Ovary (tissue), 9 donors: ENCODE measurements around the gene ARHGEF10L. TPM values are rescaled to one million over a fixed set of nuclear protein-coding genes. Genes with fewer than 3 reads are reported as not detected.

Experiments used
- DNase-seq, 5 donors: peaks; one replicate each; pipeline ENCODE4 v3.0.0-alpha.2; 2019 to 2020
- H3K27ac ChIP-seq, 2 donors: fragments of 200-600 bp; one replicate each; pipeline versions ENCODE4 v1.5.1 to v1.8.0; 2019 to 2022
- H3K27me3 ChIP-seq: fragments of 200-600 bp; one replicate; pipeline ENCODE4 v1.8.0; 2022
- H3K36me3 ChIP-seq: fragments of 200-600 bp; sonication (generic); one replicate; pipeline ENCODE4 v1.5.1; 2019
- H3K4me1 ChIP-seq: one replicate; pipeline ENCODE4 v1.8.1; 2013; ENCODE audit warnings: mild to moderate bottlenecking, moderate library complexity; ENCODE audit not compliant: insufficient read depth
- H3K4me3 ChIP-seq: fragments of 200-600 bp; sonication (generic); one replicate; pipeline ENCODE4 v1.5.1; 2017
- H3K9me3 ChIP-seq, 2 donors: fragments of 200-600 bp in 1 of 2; sonication (generic) in 1 of 2; one replicate each; pipeline versions ENCODE4 v1.5.1 to v1.8.1; 2013 to 2019; ENCODE audit warnings: mild to moderate bottlenecking in 1 of 2, moderate library complexity in 1 of 2
- EP300 ChIP-seq: sonication (generic); formaldehyde crosslinking; IDR thresholded peaks from one replicate; pipeline ENCODE4 v1.6.1; 2017; ENCODE audit warnings: antibody characterized with exemption
- POLR2A ChIP-seq: fragments of 450-650 bp; IDR thresholded peaks from one replicate; pipeline ENCODE4 v1.6.1; 2017; ENCODE audit warnings: antibody characterized with exemption, mild to moderate bottlenecking, moderate library complexity
- WGBS, 3 donors: extraction: QIAGEN DNeasy Blood & Tissue Kit in 1 of 3; methylation state at CpG; one replicate each; pipeline versions ENCODE4 v1.1.5 to v1.1.7; 2013 to 2017; 5-methylcytosine and 5-hydroxymethylcytosine counted together
- intact Hi-C, 4 donors: fragments of 100-400 bp; cut with DNase I; formaldehyde crosslinking; loops; one replicate each; pipeline versions ENCODE4 v1.11.0 to v1.15.1; 2022 to 2023
- polyA plus RNA-seq, 2 donors: library from polyadenylated mRNA; stranded (reverse); fragments of 200-250 nt in 1 of 2; fragments of 350-450 nt in 1 of 2; fragmentation: Illumina TruSeq in 1 of 2; extraction: RNeasy Lipid Tissue Mini Kit (QIAGEN cat#74804) in 1 of 2; gene quantifications; one replicate each; pipeline ENCODE4 v1.2.3, GENCODE V29; 2013 to 2014
- total RNA-seq, 7 donors: library from RNA; depleted of rRNA in 2 of 7; stranded (reverse); fragments of >200 nt in 2 of 7; fragmentation: NEBNext Ultra II Directional in 3 of 7; extraction: Animal tissue kit (Norgen Biotek cat#: 25700) in 3 of 7; gene quantifications; one replicate each; pipeline versions ENCODE4 v1.1.0 to v1.2.4, GENCODE V29; 2016 to 2023
- TF ChIP-seq, protein P1 (sequence below), 3 donors: fragments of 450-650 bp in 2 of 3; fragments of 200-600 bp in 1 of 3; IDR thresholded peaks; one replicate each; pipeline versions ENCODE4 v1.5.1 to v1.8.0; 2016 to 2022; ENCODE audit warnings: antibody characterized with exemption in 3 of 3, mild to moderate bottlenecking in 1 of 3
- donor health status: DM: no; HTN: no; CAD: no; lungs with moderate emphysema.
- donor health status: DM: no; HTN: no; CAD: no.
- donor health status: Bipolar disorder and iron deficiency.
- donor health status: DM: yes; HTN: yes; CAD: no.
- donor health status: DM: no; HTN: no; CAD: no.
- donor health status: DM: yes; HTN: yes; CAD: no.

Gene ARHGEF10L
- total and polyA plus RNA-seq, 9 donors = 3.6 to 23.0 (median 18.3) TPM

DNA sequence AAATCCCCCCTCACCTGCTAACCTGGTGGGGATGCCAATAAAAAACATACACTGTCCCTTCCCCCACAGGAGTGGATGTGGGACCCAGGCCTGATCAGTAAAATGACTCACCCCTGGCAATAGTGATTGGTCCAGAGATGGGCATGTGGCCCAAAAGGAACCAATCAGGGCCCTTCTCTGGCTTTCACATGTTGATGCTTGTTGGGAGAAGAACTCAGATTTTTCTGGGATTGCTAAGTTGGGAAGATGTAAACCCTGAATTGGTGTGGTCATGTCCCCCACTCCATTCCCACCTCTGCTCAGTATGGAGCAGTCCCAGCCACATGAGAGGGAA, 172.0 kb downstream of the ARHGEF10L start:
- Histone ChIP-seq H3K4me1 (no peaks in the 10 kb centered on the region), H3K9me3 (peaks cover 0 to 3% of the 10 kb centered on the region in 2 donors), H3K4me3 (no peak overlapping the region), H3K27ac (no peak overlapping the region), H3K27me3 (no peaks in the 10 kb centered on the region), H3K36me3 (no peaks in the 10 kb centered on the region)
- TF ChIP-seq EP300 (no peak), POLR2A (no peak)
- TF ChIP-seq, protein P1, sequence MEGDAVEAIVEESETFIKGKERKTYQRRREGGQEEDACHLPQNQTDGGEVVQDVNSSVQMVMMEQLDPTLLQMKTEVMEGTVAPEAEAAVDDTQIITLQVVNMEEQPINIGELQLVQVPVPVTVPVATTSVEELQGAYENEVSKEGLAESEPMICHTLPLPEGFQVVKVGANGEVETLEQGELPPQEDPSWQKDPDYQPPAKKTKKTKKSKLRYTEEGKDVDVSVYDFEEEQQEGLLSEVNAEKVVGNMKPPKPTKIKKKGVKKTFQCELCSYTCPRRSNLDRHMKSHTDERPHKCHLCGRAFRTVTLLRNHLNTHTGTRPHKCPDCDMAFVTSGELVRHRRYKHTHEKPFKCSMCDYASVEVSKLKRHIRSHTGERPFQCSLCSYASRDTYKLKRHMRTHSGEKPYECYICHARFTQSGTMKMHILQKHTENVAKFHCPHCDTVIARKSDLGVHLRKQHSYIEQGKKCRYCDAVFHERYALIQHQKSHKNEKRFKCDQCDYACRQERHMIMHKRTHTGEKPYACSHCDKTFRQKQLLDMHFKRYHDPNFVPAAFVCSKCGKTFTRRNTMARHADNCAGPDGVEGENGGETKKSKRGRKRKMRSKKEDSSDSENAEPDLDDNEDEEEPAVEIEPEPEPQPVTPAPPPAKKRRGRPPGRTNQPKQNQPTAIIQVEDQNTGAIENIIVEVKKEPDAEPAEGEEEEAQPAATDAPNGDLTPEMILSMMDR (IDR thresholded peaks at IDR 0.05) = no peak
- intact Hi-C loops = no loop called here
- no peak for DNase-seq

DNA sequence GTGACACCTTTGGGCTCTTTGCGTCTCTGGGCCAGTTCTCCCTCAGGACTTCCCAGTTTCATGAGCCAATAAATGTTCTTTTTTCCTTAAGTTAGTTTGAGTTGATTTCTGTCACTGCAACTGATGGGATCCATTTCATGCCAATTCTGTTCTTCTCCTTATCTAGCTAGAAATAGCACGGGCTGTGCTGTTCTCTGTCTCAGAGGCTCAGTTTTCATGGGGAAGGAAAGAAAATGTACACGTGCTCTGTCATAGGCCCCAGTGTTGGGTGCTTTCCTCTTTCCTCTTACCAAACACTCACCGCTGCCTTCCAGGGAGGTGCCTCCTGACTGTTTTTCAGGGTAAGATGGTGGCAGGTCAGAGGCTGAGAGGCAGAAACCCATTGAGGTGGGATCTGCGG, 172.4 kb downstream of the ARHGEF10L start:
- Histone ChIP-seq H3K9me3 (peaks cover 0 to 3% of the 10 kb centered on the region in 2 donors), H3K27me3 (no peaks in the 10 kb centered on the region), H3K27ac (no peak overlapping the region), H3K4me1 (no peaks in the 10 kb centered on the region), H3K4me3 (no peak overlapping the region), H3K36me3 (no peaks in the 10 kb centered on the region)
- WGBS, 3 donors = 75 to 80% (median 79%) methylated on average over 5 of the region's 5 CpGs
- TF ChIP-seq POLR2A = no peak
- no peak for TF ChIP-seq EP300
- no peak for DNase-seq
- intact Hi-C loops = no loop called here

DNA sequence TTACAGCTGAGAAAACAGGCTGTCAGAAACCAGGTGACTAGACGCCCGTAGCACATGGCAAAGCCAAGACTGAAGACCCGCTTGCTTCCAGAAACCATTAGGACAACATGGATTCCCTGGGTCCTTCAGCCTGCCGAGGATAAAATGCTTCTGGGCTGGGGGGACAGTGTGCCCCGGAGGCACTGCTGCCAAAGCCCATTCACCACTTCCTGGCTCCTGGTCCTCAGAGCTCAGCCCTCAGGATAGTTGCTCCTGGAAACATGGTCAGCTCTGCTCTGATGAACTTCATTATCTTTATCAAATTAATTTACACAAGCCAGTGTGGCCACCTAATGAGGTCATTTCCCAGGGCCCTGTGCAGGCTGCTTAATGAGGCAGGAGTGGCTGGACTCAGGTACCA, 174.5 kb downstream of the ARHGEF10L start:
- 76 to 79% (median 76%) methylated on average over 5 of the region's 5 CpGs for WGBS, 3 donors
- no peak overlapping the region for H3K27ac ChIP-seq
- H3K36me3 ChIP-seq = no peaks in the 10 kb centered on the region
- no peak for DNase-seq
- H3K27me3 ChIP-seq = no peaks in the 10 kb centered on the region
- H3K9me3 ChIP-seq = peaks cover 0 to 3% of the 10 kb centered on the region in 2 donors
- no peaks in the 10 kb centered on the region for H3K4me1 ChIP-seq
- H3K4me3 ChIP-seq = no peak overlapping the region
- TF ChIP-seq, protein P1 (IDR thresholded peaks at IDR 0.05) = no peak
- TF ChIP-seq EP300 (no peak), POLR2A (no peak)
- intact Hi-C loops = no loop called here

DNA sequence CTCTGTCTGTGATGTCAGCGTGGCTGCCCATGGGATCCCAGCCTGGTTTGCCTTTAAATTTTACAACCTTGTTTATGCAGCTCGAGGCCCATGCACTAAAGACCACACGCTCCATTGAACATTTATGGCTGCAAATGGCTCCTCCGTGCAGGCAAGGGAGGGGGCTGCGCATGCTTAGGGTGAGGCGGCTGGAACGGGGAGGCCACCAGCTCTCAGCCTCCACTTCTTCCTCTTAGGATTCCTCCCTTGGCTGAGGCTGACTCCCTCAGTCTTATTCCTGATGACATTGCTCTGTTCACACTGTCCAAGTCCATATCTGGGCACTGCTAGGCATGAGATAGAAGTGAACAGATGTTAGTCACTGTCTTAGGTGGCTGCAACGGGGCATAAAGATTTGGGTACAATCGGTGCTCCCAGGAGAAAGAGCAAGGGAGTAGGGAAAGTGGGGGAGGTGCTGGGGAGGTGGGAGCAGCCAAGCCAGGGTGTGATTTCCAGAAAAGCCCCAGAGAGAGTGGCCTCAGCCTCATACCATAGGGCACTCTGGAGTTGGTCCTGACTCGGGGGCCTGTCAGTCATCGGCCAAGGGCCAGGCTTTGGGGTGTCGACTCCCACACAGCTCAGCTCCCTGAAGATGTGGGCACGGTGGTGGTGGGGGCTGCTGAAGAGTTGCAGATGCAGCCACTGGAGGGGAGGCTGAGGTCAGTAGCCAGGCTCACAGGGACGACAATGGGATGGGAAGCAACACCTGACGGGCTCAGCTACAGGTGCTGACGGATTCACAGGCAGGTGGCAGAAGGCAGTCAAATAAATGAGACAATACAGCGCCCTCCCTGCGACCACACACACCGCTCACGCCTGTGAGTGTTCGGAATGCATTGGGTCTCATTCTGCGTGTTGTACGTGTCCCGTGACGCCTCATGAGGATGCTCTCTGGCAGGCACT, 178.4 kb downstream of the ARHGEF10L start:
- 60 to 61% (median 61%) methylated on average over 25 of the region's 25 CpGs for WGBS, 3 donors
- TF ChIP-seq EP300 = no peak
- TF ChIP-seq, protein P1 (IDR thresholded peaks at IDR 0.05) = no peak
- TF ChIP-seq POLR2A = no peak
- no peaks in the 10 kb centered on the region for H3K36me3 ChIP-seq
- H3K27me3 ChIP-seq = no peaks in the 10 kb centered on the region
- no peak overlapping the region for H3K27ac ChIP-seq
- H3K9me3 ChIP-seq = no peaks in the 10 kb centered on the region
- no peaks in the 10 kb centered on the region for H3K4me1 ChIP-seq
- intact Hi-C loops = no loop called here
- no peak for DNase-seq
- no peak overlapping the region for H3K4me3 ChIP-seq

DNA sequence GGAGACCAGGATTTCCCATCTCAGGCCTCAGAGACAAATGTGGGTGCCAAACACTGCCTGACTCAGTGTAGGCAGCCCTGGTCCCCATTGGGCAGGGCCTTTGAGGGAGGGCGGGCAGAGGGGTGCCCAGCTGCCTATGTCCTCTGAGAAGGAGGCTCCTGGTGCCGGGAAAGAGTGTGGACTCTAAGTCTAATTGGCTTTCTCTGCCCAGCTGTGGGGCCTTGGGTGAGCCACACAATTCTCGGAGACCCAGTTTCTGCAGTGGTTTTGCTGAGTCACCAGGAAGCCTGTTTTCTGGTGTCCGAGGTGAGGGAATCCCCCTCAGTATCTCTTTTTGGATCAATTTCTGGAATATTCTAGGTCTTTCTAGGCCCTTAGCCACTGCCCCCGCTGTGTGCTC, 180.4 kb downstream of the ARHGEF10L start:
- WGBS, 3 donors = 81 to 84% (median 83%) methylated on average over 5 of the region's 5 CpGs
- Histone ChIP-seq H3K36me3 (no peaks in the 10 kb centered on the region), H3K9me3 (no peaks in the 10 kb centered on the region), H3K27me3 (no peaks in the 10 kb centered on the region), H3K4me1 (no peaks in the 10 kb centered on the region), H3K27ac (no peak overlapping the region), H3K4me3 (no peak overlapping the region)
- intact Hi-C loops = no loop called here
- no peak for DNase-seq
- TF ChIP-seq, protein P1 (IDR thresholded peaks at IDR 0.05) = no peak
- TF ChIP-seq POLR2A (no peak), EP300 (no peak)
